T-helper 1 cell treated with Interleukin-12 subunit alpha and Interleukin-12 subunit beta and Interleukin-4 antibody, amounts not matched to agents 30 μg/mL and 1 μg/mL, for 36 hours (primary cell): ENCODE measurements around the gene TRRAP.

ENCODE experiments used
- H3K27ac Mint-ChIP-seq: one replicate; pipeline ENCODE4 v1.8.0; 2021; ENCODE audit warnings: mild to moderate bottlenecking, mixed read lengths
- H3K27me3 Mint-ChIP-seq: one replicate; pipeline ENCODE4 v1.8.0; 2021; ENCODE audit warnings: low read depth, mixed read lengths
- H3K36me3 Mint-ChIP-seq: one replicate; pipeline ENCODE4 v1.8.0; 2021; ENCODE audit warnings: low read depth, mixed read lengths
- H3K4me1 Mint-ChIP-seq: one replicate; pipeline ENCODE4 v1.8.0; 2021; ENCODE audit warnings: low read depth, mixed read lengths
- H3K4me3 Mint-ChIP-seq: one replicate; pipeline ENCODE4 v1.8.0; 2021; ENCODE audit warnings: mild to moderate bottlenecking, moderate library complexity, mixed read lengths
- H3K9me3 Mint-ChIP-seq: one replicate; pipeline ENCODE4 v1.8.0; 2021; ENCODE audit warnings: mixed read lengths

The TRRAP gene

DNA sequence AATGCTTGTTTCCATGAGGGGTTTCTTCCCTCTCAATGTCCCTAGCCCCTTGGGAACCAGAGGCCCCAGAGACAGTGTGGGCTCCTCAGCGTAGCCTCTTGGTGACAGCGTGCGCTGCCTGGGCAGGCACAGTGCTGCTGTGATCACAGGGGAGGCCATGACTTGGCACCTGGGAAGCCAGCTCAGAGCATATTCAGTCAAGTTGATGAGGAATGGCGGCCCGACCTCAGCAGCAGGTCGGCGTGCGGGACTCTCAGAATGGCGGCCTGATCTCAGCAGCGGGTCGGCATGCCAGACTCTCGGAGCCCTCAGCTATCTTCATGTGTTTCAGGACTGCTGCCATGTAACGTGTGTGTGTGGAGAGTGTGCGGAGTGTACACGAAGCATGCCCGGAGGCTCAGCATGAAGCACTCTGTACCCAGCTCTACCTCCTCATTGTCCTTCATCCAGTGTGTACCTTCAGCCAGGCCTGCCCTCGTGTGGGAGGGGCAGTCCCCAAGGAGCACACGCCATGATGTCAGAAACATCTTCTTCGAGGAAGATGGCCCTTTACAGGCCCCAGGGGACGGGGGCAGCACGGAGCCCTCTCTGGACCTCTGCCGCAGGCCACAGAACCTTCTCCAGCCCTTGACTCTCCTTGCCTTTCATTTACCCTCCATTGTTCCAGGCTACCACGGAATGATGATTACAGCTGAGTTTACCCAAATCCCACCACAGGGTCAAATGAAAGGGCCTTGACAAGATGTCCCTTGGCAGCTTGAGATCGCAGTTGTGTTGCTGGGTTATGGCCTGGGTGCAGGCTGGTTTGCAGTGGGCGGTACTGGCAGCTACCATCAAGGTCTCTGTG, 135.2 kb downstream of the TRRAP start:
- peaks cover 48% of the 10 kb centered on the region for H3K36me3 Mint-ChIP-seq
- no peaks in the 10 kb centered on the region for H3K4me1 Mint-ChIP-seq
- no peak overlapping the region for H3K4me3 Mint-ChIP-seq
- H3K9me3 Mint-ChIP-seq = no peaks in the 10 kb centered on the region
- H3K27me3 Mint-ChIP-seq = no peaks in the 10 kb centered on the region
- H3K27ac Mint-ChIP-seq = no peak overlapping the region

DNA sequence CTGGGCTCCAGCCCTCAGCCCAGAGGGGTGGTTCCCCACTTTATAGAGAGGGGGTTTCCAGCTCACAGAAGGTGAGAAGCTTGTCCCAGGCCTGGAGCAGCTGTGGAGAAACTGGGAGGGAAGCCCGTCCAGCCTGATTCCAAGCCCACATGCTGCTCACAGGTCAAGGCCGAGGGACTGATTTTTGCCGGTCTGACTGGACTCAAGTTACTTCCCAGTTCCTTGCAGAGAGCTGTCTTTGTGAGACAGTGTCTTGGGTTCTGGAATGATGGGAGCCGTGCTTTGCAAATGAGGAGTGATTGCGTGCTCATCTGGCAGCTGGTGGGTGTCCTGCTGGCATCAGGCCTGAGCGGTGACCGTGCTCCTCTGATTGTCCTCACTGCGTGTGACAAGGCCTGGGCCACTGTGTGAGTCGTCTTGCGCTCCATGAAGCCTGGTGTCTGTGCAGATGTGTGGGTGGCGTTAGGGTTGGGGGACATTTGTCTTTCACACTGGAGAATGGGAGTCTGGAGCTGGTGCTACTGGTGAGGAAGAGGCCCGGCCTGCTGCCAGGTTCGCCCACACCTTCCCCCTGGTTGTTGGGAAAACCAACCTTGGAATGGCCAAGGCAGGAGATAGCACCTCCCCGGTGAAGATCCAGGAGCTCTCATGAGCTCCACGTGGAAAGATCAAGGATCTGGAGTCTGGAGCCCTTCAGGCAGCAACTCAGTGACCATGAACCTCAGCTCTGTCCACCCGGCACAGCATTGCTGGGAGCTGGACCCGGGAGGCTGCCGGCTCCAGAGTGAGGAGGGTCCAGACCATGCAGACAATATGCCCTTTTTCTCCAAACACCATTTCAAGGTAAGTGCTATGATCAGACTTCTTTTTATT, 136.0 kb downstream of the TRRAP start:
- no peaks in the 10 kb centered on the region for H3K4me1 Mint-ChIP-seq
- H3K9me3 Mint-ChIP-seq = no peaks in the 10 kb centered on the region
- no peak overlapping the region for H3K27ac Mint-ChIP-seq
- peaks cover 53% of the 10 kb centered on the region for H3K36me3 Mint-ChIP-seq
- no peak overlapping the region for H3K4me3 Mint-ChIP-seq
- no peaks in the 10 kb centered on the region for H3K27me3 Mint-ChIP-seq

DNA sequence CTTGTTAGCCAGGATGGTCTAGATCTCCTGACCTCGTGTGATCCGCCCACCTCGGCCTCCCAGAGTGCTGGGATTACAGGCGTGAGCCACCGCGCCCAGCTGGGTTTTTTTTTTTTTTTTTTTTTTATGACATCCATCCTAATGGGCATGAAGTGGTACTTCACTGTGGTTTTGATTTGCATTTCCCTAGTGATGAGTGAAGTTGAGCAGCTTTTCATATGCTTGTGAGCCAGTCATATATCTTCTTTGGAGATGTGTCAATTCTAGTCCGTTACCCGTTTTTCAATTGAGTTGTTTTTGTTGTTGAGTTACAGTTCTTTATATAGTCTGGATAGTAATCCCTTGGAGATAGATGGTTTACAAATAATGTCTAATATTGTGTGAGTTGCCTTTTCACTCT, 137.9 kb downstream of the TRRAP start:
- Mint-ChIP-seq H3K4me1 (no peaks in the 10 kb centered on the region), H3K4me3 (no peak overlapping the region), H3K9me3 (no peaks in the 10 kb centered on the region), H3K27me3 (no peaks in the 10 kb centered on the region), H3K36me3 (peaks cover 55% of the 10 kb centered on the region), H3K27ac (no peak overlapping the region)

DNA sequence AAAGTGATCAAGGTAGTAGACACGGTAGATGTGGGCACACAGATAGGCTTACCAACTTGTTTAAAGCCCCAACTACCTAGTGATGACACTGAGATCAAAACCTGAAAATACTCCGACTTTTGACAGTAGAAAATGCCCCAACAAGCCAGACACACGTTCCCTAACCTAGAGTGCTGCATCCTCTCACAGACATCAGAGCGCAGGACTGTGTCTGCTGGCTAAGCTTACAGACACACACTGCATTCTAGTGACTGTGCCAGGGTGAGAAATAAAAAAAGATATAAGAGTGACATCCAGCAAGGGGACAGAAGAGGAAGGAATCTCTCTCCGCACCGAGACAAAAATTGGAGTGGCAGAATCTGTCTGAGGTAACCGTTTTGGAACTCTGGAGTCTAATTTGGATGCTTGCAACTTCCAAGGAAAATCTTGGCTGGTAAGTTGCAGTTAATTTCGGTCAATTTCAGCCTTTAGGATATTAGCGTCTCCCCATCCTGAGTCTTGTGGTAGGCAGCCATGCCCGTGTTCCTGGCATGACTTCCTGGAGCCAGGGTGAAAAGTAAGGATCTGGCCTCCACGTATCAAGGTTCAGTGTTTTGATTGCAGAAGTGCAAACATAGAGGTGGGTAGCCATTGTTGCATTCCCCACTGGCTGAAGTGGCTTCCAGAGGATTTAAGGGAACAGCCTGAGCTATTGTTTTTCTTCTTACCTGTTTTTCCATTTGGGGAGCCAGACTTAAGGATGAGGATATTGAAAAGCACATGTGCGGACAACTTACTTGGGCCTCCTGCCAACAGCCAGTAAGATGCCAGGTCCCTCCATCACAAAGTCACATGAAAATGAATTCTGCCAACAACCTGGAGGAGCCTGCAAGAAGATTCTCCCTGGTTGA, 141.4 kb downstream of the TRRAP start:
- no peaks in the 10 kb centered on the region for H3K9me3 Mint-ChIP-seq
- H3K4me1 Mint-ChIP-seq = no peaks in the 10 kb centered on the region
- no peak overlapping the region for H3K27ac Mint-ChIP-seq
- H3K27me3 Mint-ChIP-seq = no peaks in the 10 kb centered on the region
- H3K4me3 Mint-ChIP-seq = no peak overlapping the region
- peaks cover 40% of the 10 kb centered on the region for H3K36me3 Mint-ChIP-seq

DNA sequence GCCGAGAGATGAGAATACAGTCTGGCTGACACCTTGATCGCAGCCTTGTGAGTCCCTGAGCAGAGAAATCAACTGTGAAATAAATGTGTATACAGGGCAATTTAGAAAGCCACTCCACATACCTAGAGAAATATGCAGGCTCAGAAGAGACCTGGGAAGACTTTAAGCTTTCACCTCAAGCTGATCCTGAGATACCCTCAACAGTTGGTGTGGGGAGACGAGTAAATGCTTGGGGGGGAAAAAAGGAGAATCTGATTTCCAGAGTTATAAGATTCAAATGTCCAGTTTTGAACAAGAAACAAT, 142.0 kb downstream of the TRRAP start:
- Mint-ChIP-seq H3K4me1 (no peaks in the 10 kb centered on the region), H3K27me3 (no peaks in the 10 kb centered on the region), H3K27ac (no peak overlapping the region), H3K36me3 (peaks cover 35% of the 10 kb centered on the region), H3K4me3 (no peak overlapping the region), H3K9me3 (no peaks in the 10 kb centered on the region)

DNA sequence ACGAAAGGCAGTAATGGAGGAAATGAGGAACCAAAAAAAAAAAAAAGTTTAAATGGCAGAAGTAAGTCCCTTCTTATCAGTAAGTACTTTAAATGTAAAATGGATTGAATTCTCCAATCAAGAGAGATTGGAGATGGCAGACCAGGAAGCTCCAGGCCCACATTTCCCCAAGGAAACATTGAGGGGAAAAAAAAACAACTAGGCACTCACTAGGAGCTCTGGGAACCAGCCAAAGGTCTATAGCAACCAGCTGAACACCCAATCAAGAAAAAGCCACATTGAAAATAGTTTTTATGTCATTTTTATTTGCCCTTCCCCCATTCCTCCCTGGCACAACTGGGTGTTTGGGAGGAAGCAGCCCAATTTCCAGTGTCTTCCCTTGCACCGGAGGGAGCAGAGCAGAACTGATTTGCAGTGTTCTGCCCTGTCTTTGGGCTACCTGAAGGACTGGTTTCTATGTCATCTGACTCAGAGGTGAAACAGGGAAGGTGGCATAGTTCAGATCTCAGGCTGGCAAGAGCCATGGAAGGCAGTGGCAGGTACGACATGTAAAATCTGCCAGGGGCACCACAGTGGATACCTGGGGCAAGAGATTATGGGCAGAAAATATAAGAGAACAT, 143.7 kb downstream of the TRRAP start:
- Mint-ChIP-seq H3K4me1 (no peaks in the 10 kb centered on the region), H3K27ac (no peak overlapping the region), H3K9me3 (no peaks in the 10 kb centered on the region), H3K27me3 (no peaks in the 10 kb centered on the region), H3K4me3 (no peak overlapping the region), H3K36me3 (peaks cover 23% of the 10 kb centered on the region)

DNA sequence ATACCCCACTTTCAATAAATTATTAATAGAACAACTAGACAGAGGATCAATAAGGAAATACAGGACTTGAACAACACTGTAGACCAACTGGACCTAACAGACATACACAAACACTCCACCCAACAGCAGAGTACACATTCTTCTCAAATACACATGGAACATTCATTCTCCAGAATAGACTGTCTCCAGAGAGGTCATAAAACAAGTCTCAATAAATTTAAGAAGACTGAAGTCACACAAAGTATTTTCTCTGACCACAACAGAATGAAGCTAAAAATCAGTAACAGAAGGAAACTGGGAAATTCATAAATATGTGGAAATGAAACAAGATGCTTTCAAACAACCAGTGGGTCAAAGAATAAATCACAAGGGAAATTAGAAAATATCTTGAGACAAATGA, 145.7 kb downstream of the TRRAP start:
- Mint-ChIP-seq H3K4me3 (no peak overlapping the region), H3K27ac (no peak overlapping the region), H3K36me3 (peaks cover 24% of the 10 kb centered on the region), H3K27me3 (no peaks in the 10 kb centered on the region), H3K9me3 (no peaks in the 10 kb centered on the region), H3K4me1 (no peaks in the 10 kb centered on the region)

DNA sequence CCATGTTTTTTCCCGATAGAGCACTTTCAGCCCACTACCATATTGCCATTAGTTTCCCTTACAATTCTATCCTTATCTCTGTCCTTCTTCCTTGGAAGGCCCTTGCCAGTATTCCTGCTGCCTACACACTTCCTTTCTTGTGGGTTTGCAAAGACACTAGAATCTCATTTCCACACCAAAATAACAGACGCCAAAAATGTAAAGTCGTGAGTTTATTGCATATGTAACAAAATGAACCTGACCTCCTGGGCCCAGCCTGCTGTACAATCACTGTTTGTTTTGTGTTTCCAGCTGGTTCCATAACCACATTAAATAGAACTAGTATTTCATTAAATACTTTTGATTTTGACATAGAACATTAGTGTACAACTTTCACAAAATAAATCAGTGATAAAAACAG, 148.9 kb downstream of the TRRAP start:
- H3K4me3 Mint-ChIP-seq = no peak overlapping the region
- H3K27ac Mint-ChIP-seq = no peak overlapping the region
- no peaks in the 10 kb centered on the region for H3K27me3 Mint-ChIP-seq
- H3K36me3 Mint-ChIP-seq = peaks cover 25% of the 10 kb centered on the region
- H3K9me3 Mint-ChIP-seq = no peaks in the 10 kb centered on the region
- H3K4me1 Mint-ChIP-seq = no peaks in the 10 kb centered on the region

DNA sequence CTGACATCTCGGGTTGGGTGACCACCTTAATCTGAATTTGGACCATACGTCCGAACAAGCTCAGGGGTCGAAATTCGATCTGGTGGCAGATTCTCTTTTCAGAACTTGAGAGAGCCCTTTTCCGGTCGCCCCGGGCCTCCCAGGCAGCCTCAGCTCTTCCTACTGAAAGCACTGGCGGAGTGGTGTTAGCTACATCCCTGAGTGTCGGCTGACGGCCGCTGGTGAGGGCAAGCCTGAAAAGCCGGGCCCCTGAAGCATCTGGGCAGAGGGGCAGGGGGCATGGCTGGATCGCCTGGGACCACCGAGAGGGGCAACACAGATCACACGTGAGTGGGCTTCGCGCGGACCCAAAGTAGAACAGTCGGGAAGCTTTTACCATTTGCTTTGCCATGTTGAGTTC, 149.5 kb downstream of the TRRAP start:
- Mint-ChIP-seq H3K4me3 (no peak overlapping the region), H3K9me3 (no peaks in the 10 kb centered on the region), H3K27me3 (no peaks in the 10 kb centered on the region), H3K27ac (no peak overlapping the region), H3K4me1 (no peaks in the 10 kb centered on the region), H3K36me3 (peaks cover 25% of the 10 kb centered on the region)

DNA sequence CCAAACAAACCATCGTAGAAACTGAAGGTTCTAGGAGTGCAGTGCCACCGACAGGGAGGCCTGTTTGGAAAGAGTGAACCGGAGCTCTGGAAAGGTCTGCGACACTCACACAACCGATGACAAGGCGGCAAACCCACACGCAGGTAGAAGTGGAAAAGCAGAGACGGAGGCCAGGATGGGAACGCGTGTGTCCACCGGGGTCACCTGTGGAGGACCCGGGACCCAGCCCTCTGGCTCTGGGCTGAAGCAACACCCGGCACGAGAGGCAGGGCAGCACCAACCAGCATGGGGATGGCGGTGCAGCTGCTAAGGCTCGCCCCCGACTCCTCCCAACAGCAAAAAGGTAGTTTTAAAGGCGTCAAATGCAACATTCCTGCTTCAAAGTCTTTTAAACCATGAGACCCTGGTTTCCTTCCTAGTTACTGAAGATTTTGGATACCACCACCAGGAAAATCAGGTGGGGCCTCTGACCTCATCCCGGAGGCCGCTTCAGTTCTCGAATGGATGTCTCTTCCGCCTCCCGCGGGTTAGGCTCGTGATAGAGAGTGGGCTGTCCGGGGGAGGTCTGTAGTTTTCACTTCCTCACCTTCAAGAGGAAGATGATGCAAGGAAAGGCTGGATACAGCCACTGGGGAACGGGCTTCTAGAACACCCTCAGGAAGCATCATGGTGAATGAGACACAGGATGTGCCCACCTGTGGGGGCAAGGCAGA, 150.1 kb downstream of the TRRAP start:
- Mint-ChIP-seq H3K4me3 (no peak overlapping the region), H3K36me3 (peaks cover 23% of the 10 kb centered on the region), H3K27ac (no peak overlapping the region), H3K27me3 (no peaks in the 10 kb centered on the region), H3K9me3 (no peaks in the 10 kb centered on the region), H3K4me1 (no peaks in the 10 kb centered on the region)

DNA sequence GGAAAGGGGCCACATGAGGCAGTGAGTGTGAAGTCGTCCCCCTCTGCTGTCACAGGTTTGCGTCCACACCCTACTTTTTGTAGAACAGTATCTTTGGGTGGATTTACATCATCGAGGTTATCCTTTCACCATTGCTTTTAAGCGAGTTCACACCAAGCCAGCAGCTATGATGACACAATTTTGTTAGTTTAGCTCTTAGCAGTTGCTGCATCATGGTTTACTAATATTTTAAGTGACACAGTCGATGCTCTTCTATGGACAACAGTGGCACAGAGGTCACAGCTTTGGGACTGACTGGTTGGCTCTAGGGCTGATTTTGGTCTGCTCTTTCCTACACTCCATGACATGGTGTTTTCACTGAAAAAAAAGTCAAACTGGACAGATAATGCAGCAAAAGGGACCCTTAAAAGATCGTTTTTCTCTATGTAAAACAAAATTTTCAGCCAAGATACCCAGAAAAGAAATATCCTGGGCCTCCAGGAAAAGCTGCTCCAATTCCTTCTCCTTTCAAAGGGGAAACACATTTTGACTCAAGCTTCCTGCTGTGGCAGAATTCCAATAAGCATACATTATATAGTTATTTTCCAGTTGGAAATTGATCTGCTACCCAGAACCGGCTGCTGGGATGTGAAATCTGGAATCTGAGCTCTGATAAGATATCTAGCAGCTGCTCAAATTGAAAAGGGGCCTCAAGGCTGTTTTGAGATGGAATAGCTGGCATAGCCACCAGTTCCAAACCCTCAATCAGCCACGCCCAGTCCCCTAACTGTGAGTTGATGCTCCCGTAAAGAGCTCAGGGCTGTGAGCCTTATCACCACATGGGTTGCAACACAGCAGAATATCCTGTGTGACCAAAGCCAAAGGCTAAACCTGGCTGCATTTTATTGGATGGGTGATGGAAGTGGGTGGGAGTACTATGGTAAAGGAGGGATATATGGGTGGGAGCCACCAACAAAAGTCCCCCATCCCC, 151.4 kb downstream of the TRRAP start:
- H3K27ac Mint-ChIP-seq = no peak overlapping the region
- H3K9me3 Mint-ChIP-seq = no peaks in the 10 kb centered on the region
- no peak overlapping the region for H3K4me3 Mint-ChIP-seq
- peaks cover 26% of the 10 kb centered on the region for H3K36me3 Mint-ChIP-seq
- no peaks in the 10 kb centered on the region for H3K27me3 Mint-ChIP-seq
- H3K4me1 Mint-ChIP-seq = no peaks in the 10 kb centered on the region

DNA sequence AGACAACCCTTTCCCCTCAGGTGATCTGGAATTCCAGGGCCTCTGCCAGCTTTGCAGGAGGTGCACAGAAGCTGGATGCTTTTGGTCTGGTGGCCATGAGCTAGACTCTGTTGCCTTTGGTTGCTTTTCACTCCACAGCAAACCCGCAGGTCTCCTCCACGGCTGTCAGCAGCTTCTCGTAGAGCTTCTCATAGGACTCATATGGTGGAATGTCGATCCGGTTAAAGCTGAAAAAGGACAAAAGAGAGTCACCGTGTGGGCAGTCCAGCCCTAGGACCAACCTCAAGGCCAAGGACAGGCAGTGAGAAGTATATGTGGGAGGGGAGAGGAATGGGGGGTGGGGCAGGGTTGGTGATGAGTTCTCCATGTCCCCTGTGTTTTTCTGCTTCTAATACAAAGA, 152.1 kb downstream of the TRRAP start:
- Mint-ChIP-seq H3K4me1 (no peaks in the 10 kb centered on the region), H3K4me3 (no peak overlapping the region), H3K9me3 (no peaks in the 10 kb centered on the region), H3K27me3 (no peaks in the 10 kb centered on the region), H3K27ac (no peak overlapping the region), H3K36me3 (peaks cover 29% of the 10 kb centered on the region)

DNA sequence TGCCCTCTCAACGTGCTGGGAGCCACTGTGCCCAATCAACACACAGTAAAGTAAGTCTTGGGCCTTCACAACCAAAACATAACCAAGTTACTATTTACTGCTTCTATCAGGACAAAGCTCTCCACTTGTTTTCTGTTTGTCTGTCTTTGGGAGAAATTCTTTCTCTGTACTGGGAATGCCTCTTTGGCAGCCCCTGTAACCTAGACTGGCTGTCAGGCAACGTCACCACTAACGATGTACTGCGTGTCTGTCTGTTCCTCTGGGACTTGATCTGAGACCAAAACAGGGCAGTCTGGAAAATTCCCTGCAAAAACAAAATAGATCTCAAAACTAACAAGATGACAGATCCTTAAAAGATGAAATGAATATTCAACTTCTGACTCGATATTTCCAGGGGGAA, 152.6 kb downstream of the TRRAP start:
- no peaks in the 10 kb centered on the region for H3K9me3 Mint-ChIP-seq
- peak overlapping the region; percentile 31 for H3K27ac Mint-ChIP-seq
- H3K36me3 Mint-ChIP-seq = peaks cover 31% of the 10 kb centered on the region
- no peaks in the 10 kb centered on the region for H3K27me3 Mint-ChIP-seq
- no peak overlapping the region for H3K4me3 Mint-ChIP-seq
- H3K4me1 Mint-ChIP-seq = no peaks in the 10 kb centered on the region
